ENCODE data around the gene SCRN1. TPM values are rescaled to one million over a fixed set of nuclear protein-coding genes. Genes with fewer than 3 reads are reported as not detected.

SCRN1 gene
- total RNA-seq, 2 experiments from 2014 or later = 37.1 to 62.7 TPM

- no peak overlapping the region for H3K4me2 ChIP-seq (ENCODE audit: low read length)
- H3K27ac ChIP-seq (ENCODE audit: low read depth, low read length, poor library complexity, severe bottlenecking) = no peak overlapping the region
- peaks cover 35% of the 10 kb centered on the region for H3K36me3 ChIP-seq (ENCODE audit: insufficient read depth, low read length)
- BruUV-seq (replicated peaks) = no TSS peak
- no peak overlapping the region for H2AFZ ChIP-seq (ENCODE audit: low read length)
- TF ChIP-seq CTCF (conservative IDR thresholded peaks at IDR 0.05; ENCODE audit: low read length) (no peak), EZH2phosphoT487 (IDR thresholded peaks at IDR 0.05; ENCODE audit: borderline replicate concordance, low read depth, low read length) (no peak)
- no peaks in the 10 kb centered on the region for H3K4me1 ChIP-seq (ENCODE audit: insufficient read depth, low read length, poor library complexity, severe bottlenecking)
- no peak for DNase-seq (ENCODE audit: low spot score)
- ChIA-PET CTCF (ENCODE audit: unreplicated experiment) (no interaction called here), POLR2A (interaction anchor here (0.7 kb wide), 1 partner anchor 215 kb away, joined by 3 read pairs; no protein-coding TSS in a partner anchor)
- H4K20me1 ChIP-seq (ENCODE audit: insufficient read depth, low read length) = no peaks in the 10 kb centered on the region
- intact Hi-C loops (cut with micrococcal nuclease; ENCODE audit: unreplicated experiment) = no loop called here
- no peaks in the 10 kb centered on the region for H3K79me2 ChIP-seq (ENCODE audit: insufficient read depth, low read depth, low read length)
- H3K9me2 ChIP-seq (ENCODE audit: insufficient read depth, low read length) = no peaks in the 10 kb centered on the region
- H3K9me3 ChIP-seq (ENCODE audit: low read length) = no peaks in the 10 kb centered on the region
- no peak overlapping the region for H3K4me3 ChIP-seq (ENCODE audit: low read depth, low read length, poor library complexity, severe bottlenecking)
These were observed 62.9 kb downstream of the SCRN1 start for GRCh38 chr7:29926741-29927140.

GRCh38 chr7:29926216-29926615 is 63.4 kb downstream of the SCRN1 start:
- CTCF ChIA-PET (ENCODE audit: unreplicated experiment) = no interaction called here
- TF ChIP-seq EZH2phosphoT487 (IDR thresholded peaks at IDR 0.05; ENCODE audit: borderline replicate concordance, low read depth, low read length) (no peak), CTCF (conservative IDR thresholded peaks at IDR 0.05; ENCODE audit: low read length) (no peak)
- H3K4me1 ChIP-seq (ENCODE audit: insufficient read depth, low read length, poor library complexity, severe bottlenecking) = no peaks in the 10 kb centered on the region
- H3K4me3 ChIP-seq (ENCODE audit: low read depth, low read length, poor library complexity, severe bottlenecking) = no peak overlapping the region
- no peaks in the 10 kb centered on the region for H3K79me2 ChIP-seq (ENCODE audit: insufficient read depth, low read depth, low read length)
- no peaks in the 10 kb centered on the region for H3K9me3 ChIP-seq (ENCODE audit: low read length)
- no peak for DNase-seq (ENCODE audit: low spot score)
- no peak overlapping the region for H2AFZ ChIP-seq (ENCODE audit: low read length)
- H3K36me3 ChIP-seq (ENCODE audit: insufficient read depth, low read length) = peaks cover 35% of the 10 kb centered on the region
- no TSS peak for BruUV-seq (replicated peaks)
- intact Hi-C loops (cut with micrococcal nuclease; ENCODE audit: unreplicated experiment) = no loop called here
- no peak overlapping the region for H3K4me2 ChIP-seq (ENCODE audit: low read length)
- no peaks in the 10 kb centered on the region for H3K9me2 ChIP-seq (ENCODE audit: insufficient read depth, low read length)
- no peak overlapping the region for H3K27ac ChIP-seq (ENCODE audit: low read depth, low read length, poor library complexity, severe bottlenecking)
- no peaks in the 10 kb centered on the region for H4K20me1 ChIP-seq (ENCODE audit: insufficient read depth, low read length)
- POLR2A ChIA-PET = interaction anchor here (0.7 kb wide), 3 partner anchors 151 to 449 kb away, joined by 3 to 7 read pairs (median 6); no protein-coding TSS in a partner anchor

- Histone ChIP-seq H3K4me2 (ENCODE audit: low read length) (no peak overlapping the region), H2AFZ (ENCODE audit: low read length) (no peak overlapping the region), H3K27ac (ENCODE audit: low read depth, low read length, poor library complexity, severe bottlenecking) (no peak overlapping the region), H3K9me2 (ENCODE audit: insufficient read depth, low read length) (no peaks in the 10 kb centered on the region), H3K79me2 (ENCODE audit: insufficient read depth, low read depth, low read length) (no peaks in the 10 kb centered on the region), H3K9me3 (ENCODE audit: low read length) (no peaks in the 10 kb centered on the region), H3K4me3 (ENCODE audit: low read depth, low read length, poor library complexity, severe bottlenecking) (no peak overlapping the region), H3K4me1 (ENCODE audit: insufficient read depth, low read length, poor library complexity, severe bottlenecking) (no peaks in the 10 kb centered on the region), H4K20me1 (ENCODE audit: insufficient read depth, low read length) (no peaks in the 10 kb centered on the region), H3K36me3 (ENCODE audit: insufficient read depth, low read length) (peaks cover 40% of the 10 kb centered on the region)
- ChIA-PET CTCF (ENCODE audit: unreplicated experiment) (no interaction called here), POLR2A (interaction anchor here (0.6 kb wide), 1 partner anchor 21 kb away, joined by 3 read pairs; no protein-coding TSS in a partner anchor)
- BruUV-seq (replicated peaks) = no TSS peak
- intact Hi-C loops (cut with micrococcal nuclease; ENCODE audit: unreplicated experiment) = loop anchor here (5.0 kb wide), 1 partner anchor 138 kb away; no protein-coding TSS in a partner anchor
- TF ChIP-seq CTCF (conservative IDR thresholded peaks at IDR 0.05; ENCODE audit: low read length) (no peak), EZH2phosphoT487 (IDR thresholded peaks at IDR 0.05; ENCODE audit: borderline replicate concordance, low read depth, low read length) (no peak)
- no peak for DNase-seq (ENCODE audit: low spot score)
These were observed 64.9 kb downstream of the SCRN1 start for GRCh38 chr7:29924684-29925083.

Measured in OCI-LY7 (cell line).